DOHH2 (cell line): ENCODE measurements around the gene C11orf91.

Source experiments
- EZH2phosphoT487 ChIP-seq: fragments of 200-600 bp; sonication (generic); IDR thresholded peaks from 2 replicates; pipeline ENCODE4 v1.6.1; 2017; ENCODE audit warnings: borderline replicate concordance, mild to moderate bottlenecking, antibody characterized with exemption, low read length, moderate library complexity, mixed read lengths
- TF ChIP-seq, protein P1 (sequence below): fragments of 200-600 bp; sonication (generic); IDR thresholded peaks from one replicate; pipeline ENCODE4 v1.5.1; 2014; ENCODE audit warnings: antibody characterized with exemption, mild to moderate bottlenecking, low read depth, low read length; ENCODE audit not compliant: poor library complexity, severe bottlenecking

DNA sequence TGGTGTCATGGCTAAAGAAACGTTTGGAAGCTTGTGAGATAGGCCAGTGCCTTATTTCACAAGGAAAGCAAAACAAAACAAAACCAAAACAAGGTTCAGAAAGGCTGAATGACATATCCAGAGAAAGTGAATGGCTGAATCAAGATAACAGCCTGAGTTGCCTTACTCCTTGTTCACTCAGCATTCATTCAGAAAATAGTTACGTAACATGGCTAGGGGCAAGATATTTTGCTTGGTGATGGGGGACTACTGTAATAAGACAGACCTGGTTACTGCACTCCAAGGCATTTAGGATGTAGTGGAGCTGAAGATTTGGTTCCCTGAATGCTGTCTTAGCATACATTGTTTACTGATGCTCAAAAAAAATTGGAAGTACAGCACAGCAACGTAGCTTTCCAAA lies 47.7 kb downstream of the C11orf91 start:
- TF ChIP-seq, protein P1, sequence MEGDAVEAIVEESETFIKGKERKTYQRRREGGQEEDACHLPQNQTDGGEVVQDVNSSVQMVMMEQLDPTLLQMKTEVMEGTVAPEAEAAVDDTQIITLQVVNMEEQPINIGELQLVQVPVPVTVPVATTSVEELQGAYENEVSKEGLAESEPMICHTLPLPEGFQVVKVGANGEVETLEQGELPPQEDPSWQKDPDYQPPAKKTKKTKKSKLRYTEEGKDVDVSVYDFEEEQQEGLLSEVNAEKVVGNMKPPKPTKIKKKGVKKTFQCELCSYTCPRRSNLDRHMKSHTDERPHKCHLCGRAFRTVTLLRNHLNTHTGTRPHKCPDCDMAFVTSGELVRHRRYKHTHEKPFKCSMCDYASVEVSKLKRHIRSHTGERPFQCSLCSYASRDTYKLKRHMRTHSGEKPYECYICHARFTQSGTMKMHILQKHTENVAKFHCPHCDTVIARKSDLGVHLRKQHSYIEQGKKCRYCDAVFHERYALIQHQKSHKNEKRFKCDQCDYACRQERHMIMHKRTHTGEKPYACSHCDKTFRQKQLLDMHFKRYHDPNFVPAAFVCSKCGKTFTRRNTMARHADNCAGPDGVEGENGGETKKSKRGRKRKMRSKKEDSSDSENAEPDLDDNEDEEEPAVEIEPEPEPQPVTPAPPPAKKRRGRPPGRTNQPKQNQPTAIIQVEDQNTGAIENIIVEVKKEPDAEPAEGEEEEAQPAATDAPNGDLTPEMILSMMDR, result no peak
- no peak for TF ChIP-seq EZH2phosphoT487
